Breast epithelium (tissue), 3 donors: Measurements from ENCODE around the gene TMEM179B.

Experiments
- POLR2A ChIP-seq: fragments of 450-650 bp; IDR thresholded peaks from one replicate; pipeline ENCODE4 v1.6.1; 2016; ENCODE audit warnings: antibody characterized with exemption, mild to moderate bottlenecking, moderate library complexity
- TF ChIP-seq, protein P1 (sequence below), 3 donors: fragments of 450-650 bp; IDR thresholded peaks; one replicate each; pipeline ENCODE4 v1.5.1; 2016 to 2017; ENCODE audit warnings: antibody characterized with exemption in 3 of 3, mild to moderate bottlenecking in 3 of 3, moderate library complexity in 3 of 3

- TF ChIP-seq, protein P1, sequence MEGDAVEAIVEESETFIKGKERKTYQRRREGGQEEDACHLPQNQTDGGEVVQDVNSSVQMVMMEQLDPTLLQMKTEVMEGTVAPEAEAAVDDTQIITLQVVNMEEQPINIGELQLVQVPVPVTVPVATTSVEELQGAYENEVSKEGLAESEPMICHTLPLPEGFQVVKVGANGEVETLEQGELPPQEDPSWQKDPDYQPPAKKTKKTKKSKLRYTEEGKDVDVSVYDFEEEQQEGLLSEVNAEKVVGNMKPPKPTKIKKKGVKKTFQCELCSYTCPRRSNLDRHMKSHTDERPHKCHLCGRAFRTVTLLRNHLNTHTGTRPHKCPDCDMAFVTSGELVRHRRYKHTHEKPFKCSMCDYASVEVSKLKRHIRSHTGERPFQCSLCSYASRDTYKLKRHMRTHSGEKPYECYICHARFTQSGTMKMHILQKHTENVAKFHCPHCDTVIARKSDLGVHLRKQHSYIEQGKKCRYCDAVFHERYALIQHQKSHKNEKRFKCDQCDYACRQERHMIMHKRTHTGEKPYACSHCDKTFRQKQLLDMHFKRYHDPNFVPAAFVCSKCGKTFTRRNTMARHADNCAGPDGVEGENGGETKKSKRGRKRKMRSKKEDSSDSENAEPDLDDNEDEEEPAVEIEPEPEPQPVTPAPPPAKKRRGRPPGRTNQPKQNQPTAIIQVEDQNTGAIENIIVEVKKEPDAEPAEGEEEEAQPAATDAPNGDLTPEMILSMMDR (IDR thresholded peaks at IDR 0.05), result no peak
- TF ChIP-seq POLR2A, result no peak
Observed at GRCh38 chr11:62835336-62835735, 48.1 kb downstream of the TMEM179B start.
